H1 (cell line): Measurements from ENCODE around the gene IKZF3. TPM values are rescaled to one million over a fixed set of nuclear protein-coding genes. Genes with fewer than 3 reads are reported as not detected.

Experiments used
- CTCF ChIA-PET: fragments of 300-600 bp; sonication (Branson Sonifier 250); formaldehyde crosslinking; loops from one replicate; lab custom pipeline; 2021; ENCODE audit not compliant: partially characterized antibody; lab: Charles Lee
- POLR2A ChIA-PET: fragments of 300-600 bp; sonication (Branson Sonifier 250); formaldehyde crosslinking; loops from one replicate; lab custom pipeline; 2021; ENCODE audit warnings: inconsistent platforms; ENCODE audit not compliant: partially characterized antibody; lab: Charles Lee
- DNase-seq, 2 experiments: peaks; one replicate each; pipeline versions ENCODE4 v3.0.0 to v3.0.0-alpha.2; 2010 to 2022; ENCODE audit warnings: low spot score in 2 of 2, low read depth in 1 of 2, mixed read lengths in 1 of 2
- FAIRE-seq: peaks from 2 replicates; lab custom pipeline; 2011; peaks lifted over from hg19 to GRCh38; lab: Jason Lieb, UNC
- H2AFZ ChIP-seq: 2 replicates; pipeline ENCODE4 v1.8.1; 2012; ENCODE audit warnings: low read length, inconsistent platforms
- H2AK5ac ChIP-seq: 2 replicates; pipeline ENCODE4 v1.6.1; 2013; ENCODE audit warnings: low read depth, low read length
- H2BK120ac ChIP-seq: replicated peaks from 2 replicates; pipeline ENCODE3; 2013; ENCODE audit warnings: low read depth, low read length, inconsistent platforms
- H2BK12ac ChIP-seq: 2 replicates; pipeline ENCODE4 v1.6.1; 2013; ENCODE audit warnings: low read depth, low read length
- H2BK15ac ChIP-seq: 2 replicates; pipeline ENCODE4 v1.6.1; 2013; ENCODE audit warnings: low read length
- H2BK20ac ChIP-seq: 2 replicates; pipeline ENCODE4 v1.6.1; 2013; ENCODE audit warnings: low read length
- H2BK5ac ChIP-seq: 2 replicates; pipeline ENCODE4 v1.6.1; 2013; ENCODE audit warnings: low read depth, low read length
- H3K14ac ChIP-seq: 2 replicates; pipeline ENCODE4 v1.6.1; 2013; ENCODE audit warnings: inconsistent platforms; ENCODE audit not compliant: insufficient read length
- H3K18ac ChIP-seq: 2 replicates; pipeline ENCODE4 v1.6.1; 2013; ENCODE audit warnings: low read length; ENCODE audit errors: extremely low read depth
- H3K23ac ChIP-seq: 2 replicates; pipeline ENCODE4 v1.6.1; 2013; ENCODE audit warnings: inconsistent platforms; ENCODE audit not compliant: insufficient read length
- H3K23me2 ChIP-seq: 2 replicates; pipeline ENCODE4 v1.6.1; 2013; ENCODE audit warnings: low read depth, low read length
- H3K27ac ChIP-seq: 2 replicates; pipeline ENCODE4 v1.6.1; 2011; ENCODE audit warnings: low read depth, low read length, inconsistent platforms
- H3K27me3 ChIP-seq, 4 experiments: replicated peaks in 1 of 4; 1 replicate in 1 of 4; 2 replicates in 3 of 4; pipeline versions ENCODE4 v1.6.1 to v1.8.1; 2011 to 2013; ENCODE audit warnings: low read length in 3 of 4, mild to moderate bottlenecking in 3 of 4, inconsistent platforms in 2 of 4, mixed read lengths in 2 of 4, moderate library complexity in 1 of 4; ENCODE audit not compliant: control insufficient read depth in 3 of 4, insufficient read depth in 3 of 4; ENCODE audit errors: extremely low read depth in 1 of 4
- H3K36me3 ChIP-seq, 4 experiments: 2 replicates each; pipeline versions ENCODE4 v1.6.1 to v1.8.1; 2011 to 2013; ENCODE audit warnings: mild to moderate bottlenecking in 4 of 4, low read length in 3 of 4, moderate library complexity in 2 of 4, control low read depth in 1 of 4, inconsistent platforms in 1 of 4; ENCODE audit not compliant: insufficient read depth in 4 of 4, control insufficient read depth in 2 of 4
- H3K4ac ChIP-seq: replicated peaks from 2 replicates; pipeline ENCODE3; 2013; ENCODE audit warnings: low read length, low read depth, mixed read lengths, inconsistent platforms; ENCODE audit not compliant: insufficient read length
- H3K4me1 ChIP-seq, 4 experiments: replicated peaks in 1 of 4; 1 replicate in 1 of 4; 2 replicates in 3 of 4; pipeline versions ENCODE4 v1.6.1 to v1.8.1; 2011 to 2013; ENCODE audit warnings: low read length in 3 of 4, inconsistent platforms in 2 of 4, mixed read lengths in 1 of 4; ENCODE audit not compliant: insufficient read depth in 4 of 4, control insufficient read depth in 3 of 4
- H3K4me2 ChIP-seq, 2 experiments: 2 replicates each; pipeline versions ENCODE4 v1.6.1 to v1.8.1; 2011 to 2013; ENCODE audit warnings: low read depth in 2 of 2, low read length in 2 of 2, control low read depth in 1 of 2, inconsistent platforms in 1 of 2, mild to moderate bottlenecking in 1 of 2; ENCODE audit not compliant: insufficient read depth in 1 of 2
- H3K4me3 ChIP-seq, 4 experiments: fragments of 200-600, 300-600 bp in 1 of 4; sonication (generic), shearing (Covaris generic), sonication (Bioruptor Twin) in 1 of 4; 2 replicates each; pipeline versions ENCODE4 v1.5.1 to v1.8.1; 2011 to 2016; ENCODE audit warnings: low read length in 4 of 4, low read depth in 3 of 4, control low read depth in 2 of 4, inconsistent platforms in 2 of 4, mild to moderate bottlenecking in 2 of 4, mixed read lengths in 1 of 4, moderate library complexity in 1 of 4; ENCODE audit not compliant: insufficient read depth in 2 of 4; ENCODE audit errors: extremely low read depth in 1 of 4
- H3K56ac ChIP-seq: replicated peaks from 2 replicates; pipeline ENCODE3; 2013; ENCODE audit warnings: low read depth, mild to moderate bottlenecking, mixed read lengths, low read length, inconsistent platforms; ENCODE audit not compliant: insufficient read length
- H3K79me1 ChIP-seq: 2 replicates; pipeline ENCODE4 v1.6.1; 2013; ENCODE audit warnings: low read depth, low read length, control low read depth
- H3K79me2 ChIP-seq, 2 experiments: 2 replicates each; pipeline versions ENCODE4 v1.6.1 to v1.8.1; 2012 to 2013; ENCODE audit warnings: low read length in 2 of 2, mild to moderate bottlenecking in 2 of 2, inconsistent platforms in 1 of 2; ENCODE audit not compliant: insufficient read depth in 2 of 2, control insufficient read depth in 1 of 2
- H3K9ac ChIP-seq, 4 experiments: replicated peaks in 1 of 4; 1 replicate in 1 of 4; 2 replicates in 3 of 4; pipeline versions ENCODE4 v1.6.1 to v1.8.1; 2011 to 2013; ENCODE audit warnings: low read depth in 3 of 4, low read length in 3 of 4, control low read depth in 2 of 4, mild to moderate bottlenecking in 2 of 4, moderate library complexity in 2 of 4, inconsistent platforms in 1 of 4; ENCODE audit errors: extremely low read depth in 1 of 4
- H3K9me3 ChIP-seq, 2 experiments: 2 replicates each; pipeline versions ENCODE4 v1.6.1 to v1.8.1; 2012 to 2013; ENCODE audit warnings: mild to moderate bottlenecking in 2 of 2, moderate library complexity in 2 of 2, control low read depth in 1 of 2, inconsistent platforms in 1 of 2, low read depth in 1 of 2, low read length in 1 of 2, mixed read lengths in 1 of 2; ENCODE audit not compliant: insufficient read depth in 2 of 2
- H4K20me1 ChIP-seq, 2 experiments: replicated peaks in 1 of 2; 2 replicates each; pipeline versions ENCODE3 to v1.8.1; 2011 to 2013; ENCODE audit warnings: inconsistent platforms in 2 of 2, low read length in 2 of 2, mild to moderate bottlenecking in 1 of 2; ENCODE audit not compliant: insufficient read depth in 2 of 2, control insufficient read depth in 1 of 2
- H4K5ac ChIP-seq: 2 replicates; pipeline ENCODE4 v1.6.1; 2013; ENCODE audit warnings: low read length, low read depth, mixed read lengths, inconsistent platforms; ENCODE audit not compliant: insufficient read length
- H4K8ac ChIP-seq: 2 replicates; pipeline ENCODE4 v1.8.0; 2013; ENCODE audit warnings: mild to moderate bottlenecking, moderate library complexity, low read length, inconsistent platforms; ENCODE audit not compliant: insufficient read depth; ENCODE audit errors: extremely low read depth
- H4K91ac ChIP-seq: replicated peaks from 2 replicates; pipeline ENCODE3; 2013; ENCODE audit warnings: low read length, mixed read lengths, inconsistent platforms; ENCODE audit not compliant: insufficient read length
- ASH2L ChIP-seq: fragments of 200-600, 300-600 bp; sonication (generic); IDR thresholded peaks from one replicate; pipeline ENCODE4 v1.7.1; 2017; ENCODE audit warnings: low read length
- CBX8 ChIP-seq: fragments of 300-800, 300-1000 bp; sonication (generic); IDR thresholded peaks from 2 replicates; pipeline ENCODE4 v1.7.1; 2016; ENCODE audit warnings: low read depth, low read length, borderline replicate concordance
- E2F6 ChIP-seq: IDR thresholded peaks from 2 replicates; pipeline ENCODE4 v1.6.1; 2012; ENCODE audit warnings: inconsistent platforms
- GABPA ChIP-seq: IDR thresholded peaks from 2 replicates; pipeline ENCODE4 v1.6.1; 2011; ENCODE audit warnings: mild to moderate bottlenecking, low read length, moderate library complexity, borderline replicate concordance; ENCODE audit not compliant: insufficient read depth
- GTF2F1 ChIP-seq: IDR thresholded peaks from 2 replicates; pipeline ENCODE4 v1.6.1; 2012; ENCODE audit warnings: low read depth, low read length, improper control_type of control experiment, borderline replicate concordance
- NRF1 ChIP-seq: IDR thresholded peaks from 2 replicates; pipeline ENCODE4 v1.6.1; 2011; ENCODE audit warnings: mild to moderate bottlenecking, low read depth, low read length, improper control_type of control experiment
- POLR2AphosphoS5 ChIP-seq: IDR thresholded peaks from 2 replicates; pipeline ENCODE4 v1.6.1; 2011; ENCODE audit warnings: low read depth, low read length
- RFX5 ChIP-seq: IDR thresholded peaks from 2 replicates; pipeline ENCODE4 v1.6.1; 2011; ENCODE audit warnings: low read depth, low read length, improper control_type of control experiment, borderline replicate concordance
- RNF2 ChIP-seq: fragments of 200-900, 300-1000 bp; sonication (generic); IDR thresholded peaks from 2 replicates; pipeline ENCODE4 v1.7.1; 2016; ENCODE audit warnings: borderline replicate concordance, low read depth, mild to moderate bottlenecking, antibody characterized with exemption, low read length; ENCODE audit not compliant: poor library complexity, severe bottlenecking; ENCODE audit errors: missing control alignments
- SAP30 ChIP-seq: fragments of 300-600 bp; sonication (generic); IDR thresholded peaks from 2 replicates; pipeline ENCODE4 v1.7.1; 2012; ENCODE audit warnings: low read length, moderate library complexity, mild to moderate bottlenecking, inconsistent platforms; ENCODE audit not compliant: insufficient read depth, insufficient replicate concordance
- SIN3A ChIP-seq, 2 experiments: IDR thresholded peaks in 1 of 2; conservative IDR thresholded peaks in 1 of 2; 2 replicates each; pipeline ENCODE4 v1.6.1; 2011 to 2012; ENCODE audit warnings: low read length in 2 of 2, improper control_type of control experiment in 1 of 2, low read depth in 1 of 2, mild to moderate bottlenecking in 1 of 2
- SP1 ChIP-seq: IDR thresholded peaks from 2 replicates; pipeline ENCODE4 v1.6.1; 2011; ENCODE audit warnings: low read depth, low read length
- TCF12 ChIP-seq: IDR thresholded peaks from 2 replicates; pipeline ENCODE4 v1.6.1; 2011; ENCODE audit warnings: low read depth, mild to moderate bottlenecking, low read length
- WGBS, 2 experiments: shearing (Covaris generic) in 1 of 2; methylation state at CpG; one replicate each; pipeline versions ENCODE4 v1.1.6 to v1.1.7; 2013 to 2015; ENCODE audit warnings: low lambda C conversion rate in 2 of 2, mixed read lengths in 2 of 2, inconsistent platforms in 1 of 2, low coverage in 1 of 2, missing lambda C conversion rate in 1 of 2; ENCODE audit not compliant: insufficient replicate concordance in 2 of 2, insufficient coverage in 1 of 2, insufficient read length in 1 of 2; ENCODE audit errors: extremely low coverage in 1 of 2, missing lambda C conversion rate in 1 of 2; 5-methylcytosine and 5-hydroxymethylcytosine counted together
- polyA plus RNA-seq, 7 experiments: library from polyadenylated mRNA; depleted of rRNA in 3 of 7; stranded (reverse) in 5 of 7; unstranded in 2 of 7; fragments of >200 nt in 5 of 7; fragments of 200-250 nt in 2 of 7; gene quantifications; 1 replicate in 5 of 7; 2 replicates in 1 of 7; 4 replicates in 1 of 7; pipeline versions ENCODE4 v1.2.1 to v1.2.3, GENCODE V29; 2011 to 2013; ENCODE audit warnings: missing spikeins in 2 of 7, mixed read lengths in 2 of 7
- total RNA-seq: library from RNA; stranded (reverse); fragmentation: NEBNext Ultra II Directional; extraction: Animal tissue kit (Norgen Biotek cat#: 25700); gene quantifications from 2 replicates; pipeline ENCODE4 v1.2.1, GENCODE V29; 2021

The IKZF3 gene
- total and polyA plus RNA-seq, 2 of the 8 experiments (the other 6 are each of a cell fraction or from before 2014, with no cell fraction given) = 0.23 to 0.56 TPM

GRCh38 chr17:39836117-39836516 is 28.0 kb downstream of the IKZF3 start:
- no peak overlapping the region for H2BK12ac ChIP-seq
- H3K23me2 ChIP-seq = no peaks in the 10 kb centered on the region
- H3K18ac ChIP-seq = no peak overlapping the region
- 91% methylated on average over 6 of the region's 6 CpGs; no CpG with 5 or more reads in 1 of the 2 experiments for WGBS, 2 experiments
- no peak overlapping the region for H3K23ac ChIP-seq
- no peak overlapping the region for H4K91ac ChIP-seq
- H3K4me1 ChIP-seq = no peaks in the 10 kb centered on the region
- H2BK15ac ChIP-seq = no peak overlapping the region
- no peak for FAIRE-seq
- no peaks in the 10 kb centered on the region for H4K20me1 ChIP-seq
- no peaks in the 10 kb centered on the region for H3K79me1 ChIP-seq
- no peak overlapping the region for H4K5ac ChIP-seq
- no peaks in the 10 kb centered on the region for H3K27me3 ChIP-seq
- H2AFZ ChIP-seq = no peak overlapping the region
- H3K4me3 ChIP-seq = no peak overlapping the region
- no peak overlapping the region for H3K27ac ChIP-seq
- ChIA-PET CTCF (interaction anchor here (0.7 to 1.6 kb wide), 9 partner anchors 11 to 260 kb away, joined by 3 to 6 read pairs (median 5); no protein-coding TSS in a partner anchor), POLR2A (no interaction called here)
- H2BK5ac ChIP-seq = no peak overlapping the region
- no peaks in the 10 kb centered on the region for H3K79me2 ChIP-seq
- H3K4ac ChIP-seq = no peak overlapping the region
- no peak overlapping the region for H2AK5ac ChIP-seq
- H3K36me3 ChIP-seq = no peaks in the 10 kb centered on the region
- no peak overlapping the region for H3K4me2 ChIP-seq
- H4K8ac ChIP-seq = no peak overlapping the region
- no peak overlapping the region for H2BK20ac ChIP-seq
- H3K14ac ChIP-seq = no peak overlapping the region
- peaks cover 0 to 4% of the 10 kb centered on the region in 2 experiments; a peak in 1 of 4 replicates for H3K9me3 ChIP-seq
- no peak overlapping the region for H2BK120ac ChIP-seq
- no peak for DNase-seq
- no peak overlapping the region for H3K56ac ChIP-seq
- H3K9ac ChIP-seq = no peak overlapping the region
- TF ChIP-seq CBX8 = no peak
- TF ChIP-seq GTF2F1 = no peak
- no peak for TF ChIP-seq POLR2AphosphoS5
- no peak for TF ChIP-seq E2F6
- no peak for TF ChIP-seq GABPA
- TF ChIP-seq RNF2 = no peak
- TF ChIP-seq TCF12 = no peak
- TF ChIP-seq SP1 = no peak
- no peak for TF ChIP-seq SAP30
- no peak for TF ChIP-seq ASH2L
- no peak for TF ChIP-seq SIN3A (conservative IDR thresholded peaks at IDR 0.05 in 1 of 2, IDR thresholded peaks at IDR 0.05 in 1 of 2; ENCODE audit: low read depth in 1 of 2, low read length in 2 of 2)
- TF ChIP-seq RFX5 = no peak
- no peak for TF ChIP-seq NRF1
